IPS-15b (cell line): Measurements from ENCODE around the gene RAB10.
"Not testable (repeated sequence)": the region's sequence is repeated elsewhere in the genome, so short reads cannot be mapped to it uniquely, and the experiment has no call there.

ENCODE experiments used
- H3K27me3 ChIP-seq: one replicate; pipeline ENCODE4 v1.6.1; 2013; ENCODE audit warnings: low read length; ENCODE audit not compliant: control insufficient read depth, insufficient read depth
- H3K36me3 ChIP-seq: one replicate; pipeline ENCODE4 v1.6.1; 2013; ENCODE audit warnings: low read length; ENCODE audit not compliant: control insufficient read depth, insufficient read depth
- H3K4me1 ChIP-seq: one replicate; pipeline ENCODE4 v1.6.1; 2013; ENCODE audit warnings: mild to moderate bottlenecking, low read length; ENCODE audit not compliant: control insufficient read depth, insufficient read depth
- H3K4me3 ChIP-seq: one replicate; pipeline ENCODE4 v1.5.1; 2013; ENCODE audit warnings: low read depth, low read length
- H3K9ac ChIP-seq: one replicate; pipeline ENCODE4 v1.6.1; 2013; ENCODE audit warnings: low read depth, mild to moderate bottlenecking, low read length
- H3K9me3 ChIP-seq: one replicate; pipeline ENCODE4 v1.6.1; 2013; ENCODE audit warnings: mild to moderate bottlenecking, low read length; ENCODE audit not compliant: control insufficient read depth, insufficient read depth

RAB10 gene

GRCh38 chr2:26144953-26145680, 111.2 kb downstream of the RAB10 start:
- Histone ChIP-seq H3K27me3 (no peaks in the 10 kb centered on the region), H3K4me3 (no peak overlapping the region), H3K4me1 (no peaks in the 10 kb centered on the region), H3K9me3 (no peaks in the 10 kb centered on the region), H3K9ac (no peak overlapping the region), H3K36me3 (no peaks in the 10 kb centered on the region)

GRCh38 chr2:26148501-26148900, 114.6 kb downstream of the RAB10 start:
- no peak overlapping the region for H3K9ac ChIP-seq
- H3K27me3 ChIP-seq: no peaks in the 10 kb centered on the region
- no peaks in the 10 kb centered on the region for H3K9me3 ChIP-seq
- H3K36me3 ChIP-seq: no peaks in the 10 kb centered on the region
- no peak overlapping the region for H3K4me3 ChIP-seq
- H3K4me1 ChIP-seq: no peaks in the 10 kb centered on the region

- no peak overlapping the region for H3K9ac ChIP-seq
- H3K36me3 ChIP-seq: no peaks in the 10 kb centered on the region
- H3K4me1 ChIP-seq: no peaks in the 10 kb centered on the region
- no peaks in the 10 kb centered on the region for H3K27me3 ChIP-seq
- no peaks in the 10 kb centered on the region for H3K9me3 ChIP-seq
- no peak overlapping the region for H3K4me3 ChIP-seq
These were observed 116.4 kb downstream of the RAB10 start for GRCh38 chr2:26150243-26150642.

- H3K9ac ChIP-seq: no peak overlapping the region
- H3K36me3 ChIP-seq: no peaks in the 10 kb centered on the region
- no peaks in the 10 kb centered on the region for H3K4me1 ChIP-seq
- no peaks in the 10 kb centered on the region for H3K27me3 ChIP-seq
- no peak overlapping the region for H3K4me3 ChIP-seq
- no peaks in the 10 kb centered on the region for H3K9me3 ChIP-seq
These were observed 123.7 kb downstream of the RAB10 start for GRCh38 chr2:26157580-26157979.

GRCh38 chr2:26161926-26162325, 128.0 kb downstream of the RAB10 start:
- Histone ChIP-seq H3K4me1 (no peaks in the 10 kb centered on the region), H3K9ac (no peak overlapping the region), H3K9me3 (no peaks in the 10 kb centered on the region), H3K36me3 (no peaks in the 10 kb centered on the region), H3K27me3 (no peaks in the 10 kb centered on the region), H3K4me3 (no peak overlapping the region)

GRCh38 chr2:26162963-26163362, 129.1 kb downstream of the RAB10 start:
- no peaks in the 10 kb centered on the region for H3K4me1 ChIP-seq
- H3K36me3 ChIP-seq: no peaks in the 10 kb centered on the region
- no peak overlapping the region for H3K4me3 ChIP-seq
- H3K9me3 ChIP-seq: no peaks in the 10 kb centered on the region
- no peak overlapping the region for H3K9ac ChIP-seq
- H3K27me3 ChIP-seq: no peaks in the 10 kb centered on the region

- Histone ChIP-seq H3K9me3 (no peaks in the 10 kb centered on the region), H3K4me1 (no peaks in the 10 kb centered on the region), H3K36me3 (no peaks in the 10 kb centered on the region), H3K27me3 (no peaks in the 10 kb centered on the region), H3K4me3 (no peak overlapping the region), H3K9ac (no peak overlapping the region)
These were observed 130.3 kb downstream of the RAB10 start for GRCh38 chr2:26164231-26164630.

- no peak overlapping the region for H3K9ac ChIP-seq
- no peaks in the 10 kb centered on the region for H3K4me1 ChIP-seq
- H3K9me3 ChIP-seq: no peaks in the 10 kb centered on the region
- H3K36me3 ChIP-seq: no peaks in the 10 kb centered on the region
- no peak overlapping the region for H3K4me3 ChIP-seq
- no peaks in the 10 kb centered on the region for H3K27me3 ChIP-seq
These were observed 130.8 kb downstream of the RAB10 start for GRCh38 chr2:26164641-26165211.

- Histone ChIP-seq H3K9me3 (no peaks in the 10 kb centered on the region), H3K4me1 (no peaks in the 10 kb centered on the region), H3K27me3 (no peaks in the 10 kb centered on the region), H3K4me3 (no peak overlapping the region), H3K9ac (no peak overlapping the region), H3K36me3 (no peaks in the 10 kb centered on the region)
These were observed 131.5 kb downstream of the RAB10 start for GRCh38 chr2:26165403-26165802.

GRCh38 chr2:26166541-26166940, 132.7 kb downstream of the RAB10 start:
- not testable (repeated sequence) for H3K9me3 ChIP-seq, H3K4me1 ChIP-seq, H3K9ac ChIP-seq, H3K36me3 ChIP-seq, H3K4me3 ChIP-seq, H3K27me3 ChIP-seq

- no peak overlapping the region for H3K9ac ChIP-seq
- no peaks in the 10 kb centered on the region for H3K9me3 ChIP-seq
- H3K4me3 ChIP-seq: no peak overlapping the region
- no peaks in the 10 kb centered on the region for H3K4me1 ChIP-seq
- no peaks in the 10 kb centered on the region for H3K27me3 ChIP-seq
- no peaks in the 10 kb centered on the region for H3K36me3 ChIP-seq
These were observed 134.9 kb downstream of the RAB10 start for GRCh38 chr2:26168785-26169184.

- Histone ChIP-seq H3K36me3 (no peaks in the 10 kb centered on the region), H3K4me1 (peaks cover under 1% of the 10 kb centered on the region), H3K4me3 (no peak overlapping the region), H3K9me3 (no peaks in the 10 kb centered on the region), H3K27me3 (peaks cover under 1% of the 10 kb centered on the region), H3K9ac (no peak overlapping the region)
These were observed 135.3 kb downstream of the RAB10 start for GRCh38 chr2:26169226-26169625.
